LoVo (cell line): ENCODE data around the gene TOMM7.

Experiments used
- DNase-seq: peaks from one replicate; pipeline ENCODE4 v3.0.0-alpha.2; 2016; ENCODE audit warnings: low spot score

TOMM7 gene

GRCh38 chr7:22822486-22823141 lies at the start of gene TOMM7:
TOMM7 (minus strand) TSS chr7:22822849; CDS start chr7:22822779, 70 bp downstream.
- peak; percentile 100 for DNase-seq

GRCh38 chr7:22872096-22872807 lies 49.6 kb upstream of the TOMM7 start:
- DNase-seq: no peak

- DNase-seq: no peak
Measured at GRCh38 chr7:22871661-22872060, 49.0 kb upstream of the TOMM7 start.

GRCh38 chr7:22868509-22868908 lies 45.9 kb upstream of the TOMM7 start:
- no peak for DNase-seq

- DNase-seq: no peak
Measured at GRCh38 chr7:22867589-22867988, 44.9 kb upstream of the TOMM7 start.

- no peak for DNase-seq
Measured at GRCh38 chr7:22867003-22867402, 44.4 kb upstream of the TOMM7 start.

GRCh38 chr7:22865602-22865960 lies 42.9 kb upstream of the TOMM7 start:
- DNase-seq: no peak

GRCh38 chr7:22864855-22865601 lies 42.4 kb upstream of the TOMM7 start:
- no peak for DNase-seq

- DNase-seq: no peak
Measured at GRCh38 chr7:22864301-22864700, 41.7 kb upstream of the TOMM7 start.

GRCh38 chr7:22863156-22863899 lies 40.7 kb upstream of the TOMM7 start:
- no peak for DNase-seq

GRCh38 chr7:22861576-22861975 lies 38.9 kb upstream of the TOMM7 start:
- DNase-seq: no peak

GRCh38 chr7:22860784-22861482 lies 38.3 kb upstream of the TOMM7 start:
- DNase-seq: no peak

- no peak for DNase-seq
Measured at GRCh38 chr7:22860337-22860736, 37.7 kb upstream of the TOMM7 start.

- no peak for DNase-seq
Measured at GRCh38 chr7:22859641-22860290, 37.1 kb upstream of the TOMM7 start.

GRCh38 chr7:22858640-22859561 lies 36.3 kb upstream of the TOMM7 start:
- peak; percentile 52 for DNase-seq

GRCh38 chr7:22858274-22858639 lies 35.6 kb upstream of the TOMM7 start:
- DNase-seq: no peak

GRCh38 chr7:22856416-22856815 lies 33.8 kb upstream of the TOMM7 start:
- no peak for DNase-seq

GRCh38 chr7:22855049-22855392 lies 32.4 kb upstream of the TOMM7 start:
- DNase-seq: peak; percentile 9

GRCh38 chr7:22854158-22855048 lies 31.8 kb upstream of the TOMM7 start:
- DNase-seq: peak; percentile 71
